Fibroblast of lung (primary cell): ENCODE data around the gene ACTR1B. TPM values are rescaled to one million over a fixed set of nuclear protein-coding genes. Genes with fewer than 3 reads are reported as not detected.

Experiments
- DNase-seq, 2 donors: peaks; one replicate each; pipeline versions ENCODE4 v3.0.0 to v3.0.0-alpha.2; 2010; ENCODE audit warnings: low read depth in 2 of 2
- H2AFZ ChIP-seq: 2 replicates; pipeline ENCODE4 v1.5.1; 2012; ENCODE audit warnings: low read length, control low read depth, inconsistent platforms
- H3K27ac ChIP-seq: 2 replicates; pipeline ENCODE4 v1.5.1; 2011; ENCODE audit warnings: low read length, control low read depth; ENCODE audit not compliant: insufficient read depth
- H3K27me3 ChIP-seq: 2 replicates; pipeline ENCODE4 v1.5.1; 2011; ENCODE audit warnings: mild to moderate bottlenecking, low read length; ENCODE audit not compliant: control insufficient read depth, insufficient read depth
- H3K36me3 ChIP-seq: 2 replicates; pipeline ENCODE4 v1.5.1; 2011; ENCODE audit warnings: low read length; ENCODE audit not compliant: control insufficient read depth, insufficient read depth
- H3K4me1 ChIP-seq: 2 replicates; pipeline ENCODE4 v1.5.1; 2011; ENCODE audit warnings: low read length; ENCODE audit not compliant: control insufficient read depth, insufficient read depth; ENCODE audit errors: extremely low read depth
- H3K4me2 ChIP-seq: 2 replicates; pipeline ENCODE4 v1.5.1; 2011; ENCODE audit warnings: low read length, control low read depth; ENCODE audit not compliant: insufficient read depth; ENCODE audit errors: extremely low read depth
- H3K4me3 ChIP-seq, 4 experiments: fragments of 200-600 bp in 1 of 4; sonication (generic) in 1 of 4; replicated peaks in 1 of 4; 2 replicates each; pipeline ENCODE4 v1.5.1; 2011 to 2016; ENCODE audit warnings: low read length in 4 of 4, low read depth in 3 of 4, mild to moderate bottlenecking in 3 of 4, control low read depth in 2 of 4, inconsistent platforms in 1 of 4, mixed read lengths in 1 of 4; ENCODE audit not compliant: insufficient read depth in 1 of 4; ENCODE audit errors: control extremely low read depth in 1 of 4
- H3K79me2 ChIP-seq: 2 replicates; pipeline ENCODE4 v1.5.1; 2012; ENCODE audit warnings: mild to moderate bottlenecking, low read length, inconsistent platforms; ENCODE audit not compliant: control insufficient read depth, insufficient read depth
- H3K9ac ChIP-seq: 2 replicates; pipeline ENCODE4 v1.5.1; 2011; ENCODE audit warnings: mild to moderate bottlenecking, low read length, control low read depth; ENCODE audit not compliant: insufficient read depth
- H3K9me3 ChIP-seq: 2 replicates; pipeline ENCODE4 v1.5.1; 2012; ENCODE audit warnings: low read depth, low read length; ENCODE audit not compliant: control insufficient read depth, insufficient read depth
- H4K20me1 ChIP-seq: 2 replicates; pipeline ENCODE4 v1.5.1; 2011; ENCODE audit warnings: low read length; ENCODE audit not compliant: control insufficient read depth, insufficient read depth; ENCODE audit errors: extremely low read depth
- EZH2 ChIP-seq: IDR thresholded peaks from 2 replicates; pipeline ENCODE4 v1.5.1; 2012; ENCODE audit warnings: low read length, control low read depth, mild to moderate bottlenecking; ENCODE audit errors: missing control alignments
- polyA plus RNA-seq, 2 donors: library from polyadenylated mRNA; depleted of rRNA in 1 of 2; stranded (reverse) in 1 of 2; unstranded in 1 of 2; fragments of >200 nt; gene quantifications; 2 replicates each; pipeline ENCODE4 v1.2.1, GENCODE V29; 2011 to 2012; ENCODE audit warnings: missing spikeins in 1 of 2
- total RNA-seq: library from RNA; depleted of rRNA; stranded (reverse); fragments of >200 nt; gene quantifications from 2 replicates; pipeline ENCODE4 v1.2.1, GENCODE V29; 2014
- TF ChIP-seq, protein P1 (sequence below), 2 donors: IDR thresholded peaks in 1 of 2; conservative IDR thresholded peaks in 1 of 2; 1 replicate in 1 of 2; 2 replicates in 1 of 2; pipeline ENCODE4 v1.5.1; 2011 to 2012; ENCODE audit warnings: low read length in 2 of 2, control low read depth in 1 of 2, inconsistent platforms in 1 of 2, low read depth in 1 of 2, mild to moderate bottlenecking in 1 of 2

The ACTR1B gene
- total and polyA plus RNA-seq, 2 donors (not counting 1 experiment from before 2014, with no cell fraction given): 38.3 to 69.9 TPM

DNA sequence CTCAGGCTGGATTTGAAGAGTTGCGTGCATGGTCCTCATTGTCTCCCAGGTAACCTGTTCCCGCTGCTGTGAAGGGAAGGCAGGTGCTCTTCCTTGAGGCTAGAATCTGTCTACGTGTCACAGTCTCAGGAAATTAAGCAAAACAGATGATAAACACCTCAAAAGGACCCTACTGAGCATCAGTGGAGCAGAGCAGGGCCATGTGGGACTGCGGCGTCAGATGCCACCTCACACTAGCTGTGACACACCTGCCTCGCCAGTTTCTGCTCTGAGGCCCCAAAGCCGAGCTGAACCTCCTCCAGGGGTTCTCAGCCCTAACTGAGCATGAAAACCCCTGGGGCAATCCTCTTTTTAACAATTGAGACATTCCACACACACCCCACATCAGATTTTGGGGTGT lies 7.7 kb upstream of the ACTR1B start:
- no peak for DNase-seq
- no peak overlapping the region for H3K27ac ChIP-seq
- no peaks in the 10 kb centered on the region for H3K9me3 ChIP-seq

DNA sequence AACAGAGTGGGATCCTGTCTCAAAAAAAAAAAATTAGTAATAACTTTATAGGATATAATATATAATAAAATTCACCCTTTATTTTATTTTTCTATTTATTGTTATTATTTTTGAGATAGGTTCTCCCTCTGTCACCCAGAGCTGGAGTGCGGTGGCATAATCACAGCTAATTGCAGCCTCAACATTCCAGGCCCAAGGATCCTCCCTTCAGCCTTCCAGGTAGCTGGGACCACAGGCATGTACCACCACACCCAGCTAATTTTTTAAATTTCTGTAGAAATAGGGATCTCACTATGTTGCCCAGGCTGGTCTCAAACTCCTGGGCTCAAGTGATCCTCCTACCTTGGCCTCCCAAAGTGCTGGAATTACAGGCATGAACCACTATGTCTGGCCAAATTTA lies 6.6 kb upstream of the ACTR1B start:
- Histone ChIP-seq H3K27me3 (no peaks in the 10 kb centered on the region), H3K9ac (no peak overlapping the region), H3K9me3 (no peaks in the 10 kb centered on the region), H4K20me1 (no peaks in the 10 kb centered on the region), H3K4me1 (no peaks in the 10 kb centered on the region), H2AFZ (no peak overlapping the region), H3K36me3 (no peaks in the 10 kb centered on the region), H3K4me2 (no peak overlapping the region), H3K4me3 (no peak overlapping the region), H3K27ac (no peak overlapping the region), H3K79me2 (no peaks in the 10 kb centered on the region)
- no peak for DNase-seq
- TF ChIP-seq EZH2: no peak
- TF ChIP-seq, protein P1, sequence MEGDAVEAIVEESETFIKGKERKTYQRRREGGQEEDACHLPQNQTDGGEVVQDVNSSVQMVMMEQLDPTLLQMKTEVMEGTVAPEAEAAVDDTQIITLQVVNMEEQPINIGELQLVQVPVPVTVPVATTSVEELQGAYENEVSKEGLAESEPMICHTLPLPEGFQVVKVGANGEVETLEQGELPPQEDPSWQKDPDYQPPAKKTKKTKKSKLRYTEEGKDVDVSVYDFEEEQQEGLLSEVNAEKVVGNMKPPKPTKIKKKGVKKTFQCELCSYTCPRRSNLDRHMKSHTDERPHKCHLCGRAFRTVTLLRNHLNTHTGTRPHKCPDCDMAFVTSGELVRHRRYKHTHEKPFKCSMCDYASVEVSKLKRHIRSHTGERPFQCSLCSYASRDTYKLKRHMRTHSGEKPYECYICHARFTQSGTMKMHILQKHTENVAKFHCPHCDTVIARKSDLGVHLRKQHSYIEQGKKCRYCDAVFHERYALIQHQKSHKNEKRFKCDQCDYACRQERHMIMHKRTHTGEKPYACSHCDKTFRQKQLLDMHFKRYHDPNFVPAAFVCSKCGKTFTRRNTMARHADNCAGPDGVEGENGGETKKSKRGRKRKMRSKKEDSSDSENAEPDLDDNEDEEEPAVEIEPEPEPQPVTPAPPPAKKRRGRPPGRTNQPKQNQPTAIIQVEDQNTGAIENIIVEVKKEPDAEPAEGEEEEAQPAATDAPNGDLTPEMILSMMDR (conservative IDR thresholded peaks at IDR 0.05 in 1 of 2, IDR thresholded peaks at IDR 0.05 in 1 of 2; ENCODE audit: low read depth in 1 of 2, low read length in 2 of 2): no peak

More for the DNA sequence above, 7.7 kb upstream of the ACTR1B start:
- no peak for TF ChIP-seq EZH2
- TF ChIP-seq, protein P1 (conservative IDR thresholded peaks at IDR 0.05 in 1 of 2, IDR thresholded peaks at IDR 0.05 in 1 of 2; ENCODE audit: low read depth in 1 of 2, low read length in 2 of 2): no peak
- Histone ChIP-seq H3K79me2 (no peaks in the 10 kb centered on the region), H3K4me2 (no peak overlapping the region), H3K4me1 (no peaks in the 10 kb centered on the region), H4K20me1 (no peaks in the 10 kb centered on the region), H3K9ac (no peak overlapping the region), H3K27me3 (no peaks in the 10 kb centered on the region), H3K4me3 (no peak overlapping the region), H2AFZ (no peak overlapping the region), H3K36me3 (no peaks in the 10 kb centered on the region)

DNA sequence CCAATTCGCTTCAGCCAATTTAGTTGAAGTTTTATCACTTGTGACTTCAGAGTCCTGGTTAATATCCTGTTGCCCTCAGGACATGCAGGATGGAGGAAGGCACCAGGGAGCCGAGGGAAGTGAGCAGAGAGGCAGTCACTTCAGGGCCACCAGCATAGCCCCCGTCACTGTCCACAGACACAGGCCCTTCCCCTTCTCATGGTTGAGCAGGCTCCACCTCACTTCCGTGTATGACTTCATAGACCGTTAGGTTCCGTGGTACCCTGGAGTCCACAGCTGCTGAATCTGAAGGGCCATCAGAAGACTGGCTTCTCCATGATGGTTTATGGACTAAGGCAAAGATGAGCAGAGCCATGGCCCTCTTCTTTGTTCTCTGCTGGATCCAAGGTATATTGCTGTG lies 5.6 kb upstream of the ACTR1B start, which contains the start of gene C2orf92:
TSS of gene C2orf92 (plus strand) at position 266 of the 400 bp plus-strand sequence. CDS start at position 342, 76 bp downstream.
- Histone ChIP-seq H3K27me3 (no peaks in the 10 kb centered on the region), H3K9me3 (no peaks in the 10 kb centered on the region), H2AFZ (no peak within 1 kb of the TSS), H4K20me1 (no peaks in the 10 kb centered on the region), H3K79me2 (no peaks in the 10 kb centered on the region), H3K36me3 (no peaks in the 10 kb centered on the region), H3K4me3 (no peak within 1 kb of the TSS), H3K4me1 (peaks cover 3% of the 10 kb centered on the region), H3K9ac (no peak within 1 kb of the TSS), H3K4me2 (no peak within 1 kb of the TSS), H3K27ac (no peak within 1 kb of the TSS)
- DNase-seq: no peak
- no peak for TF ChIP-seq EZH2
- TF ChIP-seq, protein P1 (conservative IDR thresholded peaks at IDR 0.05 in 1 of 2, IDR thresholded peaks at IDR 0.05 in 1 of 2; ENCODE audit: low read depth in 1 of 2, low read length in 2 of 2): no peak
